H1 (cell line): ENCODE results near the gene RAPGEF5. TPM values are rescaled to one million over a fixed set of nuclear protein-coding genes. Genes with fewer than 3 reads are reported as not detected.

ENCODE experiments used
- KDM5A ChIP-seq: fragments of 200-600 bp; IDR thresholded peaks from 2 replicates; pipeline ENCODE4 v1.7.1; 2012; ENCODE audit warnings: mild to moderate bottlenecking, low read length, inconsistent platforms, mixed read lengths
- polyA plus RNA-seq, 7 experiments: library from polyadenylated mRNA; depleted of rRNA in 3 of 7; stranded (reverse) in 5 of 7; unstranded in 2 of 7; fragments of >200 nt in 5 of 7; fragments of 200-250 nt in 2 of 7; gene quantifications; 1 replicate in 5 of 7; 2 replicates in 1 of 7; 4 replicates in 1 of 7; pipeline versions ENCODE4 v1.2.1 to v1.2.3, GENCODE V29; 2011 to 2013; ENCODE audit warnings: missing spikeins in 2 of 7, mixed read lengths in 2 of 7
- total RNA-seq: library from RNA; stranded (reverse); fragmentation: NEBNext Ultra II Directional; extraction: Animal tissue kit (Norgen Biotek cat#: 25700); gene quantifications from 2 replicates; pipeline ENCODE4 v1.2.1, GENCODE V29; 2021

RAPGEF5 gene
- total and polyA plus RNA-seq, 2 of the 8 experiments (the other 6 are each of a cell fraction or from before 2014, with no cell fraction given), result 4.4 to 22.9 TPM

DNA sequence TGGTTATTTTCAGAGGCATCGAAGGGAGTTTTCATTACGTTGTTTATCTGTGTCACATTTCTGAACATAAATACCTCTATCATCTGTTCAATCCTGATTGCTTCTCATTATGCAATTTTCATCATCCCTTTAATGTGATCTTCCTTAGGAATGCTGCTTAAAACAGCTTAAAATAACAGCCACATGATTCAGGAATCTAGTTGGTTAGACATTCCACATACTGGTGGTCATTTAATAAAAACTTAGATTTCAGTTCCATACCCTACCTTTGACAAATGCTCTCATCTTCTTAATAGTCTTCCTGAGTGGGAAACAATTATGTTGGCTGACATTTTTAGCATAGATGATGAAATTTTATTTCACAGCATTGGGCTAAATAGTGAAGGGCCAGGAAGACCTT is 219.9 kb downstream of the RAPGEF5 start (continued):
- TF ChIP-seq KDM5A, result no peak
- TF ChIP-seq, all 59 proteins: peak for 0
